ENCODE measurements around the gene CASK. TPM values are rescaled to one million over a fixed set of nuclear protein-coding genes. Genes with fewer than 3 reads are reported as not detected.
A peak's percentile ranks its signal among the peaks of the same experiment; 100 is the strongest.

Gene CASK
- total and polyA plus RNA-seq, 2 donors (not counting 1 experiment from before 2014, with no cell fraction given) = 27.4 to 78.3 TPM

GRCh38 chrX:41781500-41781899 lies 141.9 kb downstream of the CASK start:
- Histone ChIP-seq H3K27ac (ENCODE audit: insufficient read depth, low read length) (no peak overlapping the region), H3K4me2 (ENCODE audit: extremely low read depth, insufficient read depth, low read length) (no peak overlapping the region), H3K9me3 (ENCODE audit: control insufficient read depth, insufficient read depth, low read depth, low read length) (no peaks in the 10 kb centered on the region), H2AFZ (ENCODE audit: low read length) (no peak overlapping the region), H3K9ac (ENCODE audit: insufficient read depth, low read length) (no peak overlapping the region), H3K4me3 (replicated peaks in 1 of 4; ENCODE audit: control extremely low read depth in 1 of 4, insufficient read depth in 1 of 4, low read depth in 3 of 4, low read length in 4 of 4) (no peak overlapping the region), H3K4me1 (ENCODE audit: control insufficient read depth, extremely low read depth, insufficient read depth, low read length) (peaks cover 4% of the 10 kb centered on the region), H3K79me2 (ENCODE audit: control insufficient read depth, insufficient read depth, low read length) (no peaks in the 10 kb centered on the region), H3K27me3 (ENCODE audit: control insufficient read depth, insufficient read depth, low read length) (no peaks in the 10 kb centered on the region), H4K20me1 (ENCODE audit: control insufficient read depth, extremely low read depth, insufficient read depth, low read length) (no peaks in the 10 kb centered on the region), H3K36me3 (ENCODE audit: control insufficient read depth, insufficient read depth, low read length) (no peaks in the 10 kb centered on the region)
- TF ChIP-seq CTCF (conservative IDR thresholded peaks at IDR 0.05 in 1 of 2, IDR thresholded peaks at IDR 0.05 in 1 of 2; ENCODE audit: low read depth in 1 of 2, low read length in 2 of 2) (peak; percentile 64 to 71), EZH2 (IDR thresholded peaks at IDR 0.05; ENCODE audit: low read length, missing control alignments) (no peak)
- DNase-seq (ENCODE audit: low read depth in 2 of 2) = peak; percentile 45 to 56

GRCh38 chrX:41779941-41780340 lies 143.4 kb downstream of the CASK start:
- no peak for TF ChIP-seq CTCF (conservative IDR thresholded peaks at IDR 0.05 in 1 of 2, IDR thresholded peaks at IDR 0.05 in 1 of 2; ENCODE audit: low read depth in 1 of 2, low read length in 2 of 2)
- TF ChIP-seq EZH2 (IDR thresholded peaks at IDR 0.05; ENCODE audit: low read length, missing control alignments) = no peak
- Histone ChIP-seq H2AFZ (ENCODE audit: low read length) (no peak overlapping the region), H4K20me1 (ENCODE audit: control insufficient read depth, extremely low read depth, insufficient read depth, low read length) (no peaks in the 10 kb centered on the region), H3K9me3 (ENCODE audit: control insufficient read depth, insufficient read depth, low read depth, low read length) (no peaks in the 10 kb centered on the region), H3K4me1 (ENCODE audit: control insufficient read depth, extremely low read depth, insufficient read depth, low read length) (peaks cover 2% of the 10 kb centered on the region), H3K36me3 (ENCODE audit: control insufficient read depth, insufficient read depth, low read length) (no peaks in the 10 kb centered on the region), H3K79me2 (ENCODE audit: control insufficient read depth, insufficient read depth, low read length) (no peaks in the 10 kb centered on the region), H3K9ac (ENCODE audit: insufficient read depth, low read length) (no peak overlapping the region), H3K27ac (ENCODE audit: insufficient read depth, low read length) (no peak overlapping the region), H3K4me2 (ENCODE audit: extremely low read depth, insufficient read depth, low read length) (no peak overlapping the region), H3K4me3 (replicated peaks in 1 of 4; ENCODE audit: control extremely low read depth in 1 of 4, insufficient read depth in 1 of 4, low read depth in 3 of 4, low read length in 4 of 4) (no peak overlapping the region), H3K27me3 (ENCODE audit: control insufficient read depth, insufficient read depth, low read length) (no peaks in the 10 kb centered on the region)
- DNase-seq (ENCODE audit: low read depth in 2 of 2) = no peak

GRCh38 chrX:41779030-41779564 lies 144.3 kb downstream of the CASK start:
- no peak overlapping the region for H3K4me3 ChIP-seq (replicated peaks in 1 of 4; ENCODE audit: control extremely low read depth in 1 of 4, insufficient read depth in 1 of 4, low read depth in 3 of 4, low read length in 4 of 4)
- H2AFZ ChIP-seq (ENCODE audit: low read length) = no peak overlapping the region
- H3K79me2 ChIP-seq (ENCODE audit: control insufficient read depth, insufficient read depth, low read length) = no peaks in the 10 kb centered on the region
- H4K20me1 ChIP-seq (ENCODE audit: control insufficient read depth, extremely low read depth, insufficient read depth, low read length) = no peaks in the 10 kb centered on the region
- no peaks in the 10 kb centered on the region for H3K27me3 ChIP-seq (ENCODE audit: control insufficient read depth, insufficient read depth, low read length)
- H3K27ac ChIP-seq (ENCODE audit: insufficient read depth, low read length) = peak overlapping the region; percentile 14
- H3K9me3 ChIP-seq (ENCODE audit: control insufficient read depth, insufficient read depth, low read depth, low read length) = no peaks in the 10 kb centered on the region
- peaks cover 2% of the 10 kb centered on the region for H3K4me1 ChIP-seq (ENCODE audit: control insufficient read depth, extremely low read depth, insufficient read depth, low read length)
- H3K36me3 ChIP-seq (ENCODE audit: control insufficient read depth, insufficient read depth, low read length) = no peaks in the 10 kb centered on the region
- no peak overlapping the region for H3K4me2 ChIP-seq (ENCODE audit: extremely low read depth, insufficient read depth, low read length)
- DNase-seq (ENCODE audit: low read depth in 2 of 2) = peak; percentile 73 to 77
- no peak overlapping the region for H3K9ac ChIP-seq (ENCODE audit: insufficient read depth, low read length)
- TF ChIP-seq CTCF (conservative IDR thresholded peaks at IDR 0.05 in 1 of 2, IDR thresholded peaks at IDR 0.05 in 1 of 2; ENCODE audit: low read depth in 1 of 2, low read length in 2 of 2) (no peak), EZH2 (IDR thresholded peaks at IDR 0.05; ENCODE audit: low read length, missing control alignments) (no peak)

Measured in fibroblast of lung (primary cell).